DND-41 (cell line): ENCODE data around the gene FOXP4.

Experiments
- ATAC-seq: fragments of 200-7000 bp; cut with Tn5 transposase; 3 replicates; pipeline ENCODE4 v1.9.1; 2021; ENCODE audit warnings: low read depth; ENCODE audit not compliant: insufficient read depth
- DNase-seq: peaks from one replicate; pipeline ENCODE4 v3.0.0-alpha.2; 2020
- H2AFZ ChIP-seq: 2 replicates; pipeline ENCODE4 v1.6.0; 2012; ENCODE audit warnings: low read depth, low read length
- H3K27ac ChIP-seq: 2 replicates; pipeline ENCODE4 v1.5.1; 2012; ENCODE audit warnings: low read length, inconsistent platforms
- H3K27me3 ChIP-seq: fragments of 200-600 bp; sonication (generic); 2 replicates; pipeline ENCODE4 v1.6.0; 2012; ENCODE audit warnings: low read length, mild to moderate bottlenecking, inconsistent platforms; ENCODE audit not compliant: insufficient read depth, poor library complexity
- H3K36me3 ChIP-seq: 2 replicates; pipeline ENCODE4 v1.5.1; 2012; ENCODE audit warnings: low read length, inconsistent platforms; ENCODE audit not compliant: insufficient read depth
- H3K4me1 ChIP-seq: 2 replicates; pipeline ENCODE4 v1.5.1; 2012; ENCODE audit warnings: mild to moderate bottlenecking, low read length; ENCODE audit not compliant: insufficient read depth
- H3K4me2 ChIP-seq: 2 replicates; pipeline ENCODE4 v1.6.0; 2012; ENCODE audit warnings: mild to moderate bottlenecking, moderate library complexity, low read length, inconsistent platforms; ENCODE audit not compliant: insufficient read depth
- H3K4me3 ChIP-seq, 2 experiments: fragments of 200-600 bp in 1 of 2; shearing (Covaris generic) in 1 of 2; 2 replicates each; pipeline ENCODE4 v1.5.1; 2012 to 2016; ENCODE audit warnings: inconsistent platforms in 2 of 2, low read length in 2 of 2, mild to moderate bottlenecking in 2 of 2, low read depth in 1 of 2, moderate library complexity in 1 of 2
- H3K79me2 ChIP-seq: 2 replicates; pipeline ENCODE4 v1.6.0; 2012; ENCODE audit warnings: low read length, inconsistent platforms; ENCODE audit not compliant: insufficient read depth
- H3K9ac ChIP-seq: 2 replicates; pipeline ENCODE4 v1.6.0; 2012; ENCODE audit warnings: low read depth, mild to moderate bottlenecking, inconsistent platforms, low read length, moderate library complexity
- H3K9me3 ChIP-seq: 2 replicates; pipeline ENCODE4 v1.5.1; 2012; ENCODE audit warnings: low read length, moderate library complexity, mild to moderate bottlenecking, inconsistent platforms; ENCODE audit not compliant: insufficient read depth, severe bottlenecking
- H4K20me1 ChIP-seq: 2 replicates; pipeline ENCODE4 v1.6.0; 2012; ENCODE audit warnings: low read length; ENCODE audit not compliant: insufficient read depth
- EZH2 ChIP-seq: IDR thresholded peaks from 3 replicates; pipeline ENCODE4 v1.6.1; 2012; ENCODE audit warnings: borderline replicate concordance, low read depth, mild to moderate bottlenecking, moderate library complexity, low read length, inconsistent platforms; ENCODE audit not compliant: severe bottlenecking
- TF ChIP-seq, protein P1 (sequence below): IDR thresholded peaks from 2 replicates; pipeline ENCODE4 v1.5.1; 2012; ENCODE audit warnings: borderline replicate concordance, low read length, moderate library complexity, mild to moderate bottlenecking; ENCODE audit not compliant: poor library complexity, severe bottlenecking; ENCODE audit errors: extremely low read depth

FOXP4 gene

GRCh38 chr6:41576667-41577066 is 30.5 kb downstream of the FOXP4 start:
- no peak for DNase-seq
- no peak overlapping the region for H3K27ac ChIP-seq
- peaks cover 63% of the 10 kb centered on the region for H3K36me3 ChIP-seq
- H4K20me1 ChIP-seq: peaks cover 18% of the 10 kb centered on the region
- H2AFZ ChIP-seq: no peak overlapping the region
- H3K9me3 ChIP-seq: no peaks in the 10 kb centered on the region
- peaks cover 5% of the 10 kb centered on the region; the same call in 1 of the 2 replicates for H3K4me1 ChIP-seq
- H3K4me2 ChIP-seq: no peak overlapping the region
- no peak for TF ChIP-seq EZH2
- TF ChIP-seq, protein P1, sequence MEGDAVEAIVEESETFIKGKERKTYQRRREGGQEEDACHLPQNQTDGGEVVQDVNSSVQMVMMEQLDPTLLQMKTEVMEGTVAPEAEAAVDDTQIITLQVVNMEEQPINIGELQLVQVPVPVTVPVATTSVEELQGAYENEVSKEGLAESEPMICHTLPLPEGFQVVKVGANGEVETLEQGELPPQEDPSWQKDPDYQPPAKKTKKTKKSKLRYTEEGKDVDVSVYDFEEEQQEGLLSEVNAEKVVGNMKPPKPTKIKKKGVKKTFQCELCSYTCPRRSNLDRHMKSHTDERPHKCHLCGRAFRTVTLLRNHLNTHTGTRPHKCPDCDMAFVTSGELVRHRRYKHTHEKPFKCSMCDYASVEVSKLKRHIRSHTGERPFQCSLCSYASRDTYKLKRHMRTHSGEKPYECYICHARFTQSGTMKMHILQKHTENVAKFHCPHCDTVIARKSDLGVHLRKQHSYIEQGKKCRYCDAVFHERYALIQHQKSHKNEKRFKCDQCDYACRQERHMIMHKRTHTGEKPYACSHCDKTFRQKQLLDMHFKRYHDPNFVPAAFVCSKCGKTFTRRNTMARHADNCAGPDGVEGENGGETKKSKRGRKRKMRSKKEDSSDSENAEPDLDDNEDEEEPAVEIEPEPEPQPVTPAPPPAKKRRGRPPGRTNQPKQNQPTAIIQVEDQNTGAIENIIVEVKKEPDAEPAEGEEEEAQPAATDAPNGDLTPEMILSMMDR: no peak
- peaks cover 5% of the 10 kb centered on the region; the same call in 1 of the 2 replicates for H3K79me2 ChIP-seq
- ATAC-seq: no peak
- H3K27me3 ChIP-seq: no peaks in the 10 kb centered on the region
- H3K4me3 ChIP-seq: no peak overlapping the region
- H3K9ac ChIP-seq: no peak overlapping the region

DNA sequence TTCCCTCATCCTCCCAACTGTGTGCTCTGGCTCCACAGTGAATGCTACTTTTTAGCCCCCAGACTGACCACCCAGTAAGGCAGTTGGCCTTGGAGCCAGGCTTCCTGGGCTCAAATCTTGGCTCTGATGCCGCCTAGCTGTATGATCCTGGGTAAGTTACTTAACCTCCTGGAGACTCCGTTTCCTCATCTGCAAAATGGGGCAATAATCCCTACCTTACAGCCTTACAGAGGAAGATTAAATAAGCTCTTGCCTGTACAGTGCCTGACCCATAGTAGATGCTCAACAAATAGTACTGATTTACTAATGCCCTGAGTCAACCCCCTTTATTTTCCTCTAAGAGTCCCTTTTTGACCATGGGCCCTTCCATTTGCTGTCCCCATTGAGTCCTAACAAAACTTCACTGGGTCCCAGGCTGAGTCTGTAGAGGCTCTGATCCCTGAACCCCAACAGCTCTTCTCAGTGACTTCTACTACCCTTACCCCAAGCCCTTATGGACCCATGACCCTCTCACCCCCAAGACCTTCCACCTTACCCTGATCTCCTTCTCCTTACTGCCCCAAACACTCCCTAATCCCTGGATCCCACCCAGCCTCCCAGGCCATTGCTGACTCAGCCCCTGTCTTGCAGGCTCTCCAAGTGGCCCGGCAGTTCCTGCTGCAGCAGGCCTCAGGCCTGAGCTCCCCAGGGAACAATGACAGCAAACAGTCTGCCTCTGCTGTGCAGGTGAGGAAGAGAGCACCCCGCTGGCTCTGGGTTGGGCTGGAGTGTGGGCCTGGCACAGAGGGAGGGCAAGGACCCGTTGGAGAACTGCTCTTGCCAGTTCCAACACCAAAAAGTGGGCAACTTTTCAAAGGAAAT is 31.4 kb downstream of the FOXP4 start:
- Histone ChIP-seq H3K27ac (peak overlapping the region; percentile 22), H3K4me1 (peaks cover 5% of the 10 kb centered on the region; the same call in 1 of the 2 replicates), H3K4me3 (no peak overlapping the region), H3K27me3 (no peaks in the 10 kb centered on the region), H4K20me1 (peaks cover 18% of the 10 kb centered on the region), H3K36me3 (peaks cover 66% of the 10 kb centered on the region), H3K4me2 (no peak overlapping the region), H3K9me3 (no peaks in the 10 kb centered on the region), H2AFZ (no peak overlapping the region), H3K79me2 (peaks cover 5% of the 10 kb centered on the region; the same call in 1 of the 2 replicates), H3K9ac (no peak overlapping the region)
- TF ChIP-seq, protein P1: no peak
- TF ChIP-seq EZH2: no peak
- no peak for ATAC-seq
- DNase-seq: no peak

GRCh38 chr6:41578217-41579087 is 32.3 kb downstream of the FOXP4 start:
- no peak overlapping the region for H3K4me2 ChIP-seq
- H3K79me2 ChIP-seq: peaks cover 5% of the 10 kb centered on the region; the same call in 1 of the 2 replicates
- H3K27me3 ChIP-seq: no peaks in the 10 kb centered on the region
- H4K20me1 ChIP-seq: peaks cover 20% of the 10 kb centered on the region
- no peak for TF ChIP-seq EZH2
- TF ChIP-seq, protein P1: no peak
- ATAC-seq: peak; percentile 17; the same call in 1 of the 3 replicates
- H3K9me3 ChIP-seq: no peaks in the 10 kb centered on the region
- H3K36me3 ChIP-seq: peaks cover 71% of the 10 kb centered on the region
- H3K27ac ChIP-seq: peak overlapping the region; percentile 22; the same call in 1 of the 2 replicates
- no peak overlapping the region for H2AFZ ChIP-seq
- no peak for DNase-seq
- H3K9ac ChIP-seq: no peak overlapping the region
- H3K4me3 ChIP-seq: no peak overlapping the region
- peaks cover 5% of the 10 kb centered on the region; the same call in 1 of the 2 replicates for H3K4me1 ChIP-seq
